ENCODE measurements around the gene CNOT11. TPM values are rescaled to one million over a fixed set of nuclear protein-coding genes. Genes with fewer than 3 reads are reported as not detected.

The CNOT11 gene
- total and polyA plus RNA-seq, 2 of the 8 experiments (the other 6 are each of a cell fraction or from before 2014, with no cell fraction given), result 41.5 to 54.6 TPM

- H3K4me2 ChIP-seq (ENCODE audit: insufficient read depth in 1 of 2, low read depth in 2 of 2, low read length in 2 of 2), result no peak overlapping the region
- no peaks in the 10 kb centered on the region for H3K4me1 ChIP-seq (replicated peaks in 1 of 4; ENCODE audit: control insufficient read depth in 3 of 4, insufficient read depth in 4 of 4, low read length in 3 of 4)
- H2BK20ac ChIP-seq (ENCODE audit: low read length), result no peak overlapping the region
- no peak overlapping the region for H4K91ac ChIP-seq (replicated peaks; ENCODE audit: insufficient read length, low read length)
- no peak overlapping the region for H2BK12ac ChIP-seq (ENCODE audit: low read depth, low read length)
- H3K4ac ChIP-seq (replicated peaks; ENCODE audit: insufficient read length, low read depth, low read length), result no peak overlapping the region
- no peak overlapping the region for H3K27ac ChIP-seq (ENCODE audit: low read depth, low read length)
- FAIRE-seq, result no peak
- no peak overlapping the region for H2BK15ac ChIP-seq (ENCODE audit: low read length)
- H3K36me3 ChIP-seq (ENCODE audit: control insufficient read depth in 2 of 4, insufficient read depth in 4 of 4, low read length in 3 of 4), result no peaks in the 10 kb centered on the region
- POLR2A ChIA-PET (ENCODE audit: partially characterized antibody), result interaction anchor here (1.2 kb wide), 1 partner anchor 9 kb away, joined by 5 read pairs; the partner anchor contains the start of gene RNF149
- H2AFZ ChIP-seq (ENCODE audit: low read length), result no peak overlapping the region
- TF ChIP-seq EZH2 (IDR thresholded peaks at IDR 0.05; ENCODE audit: low read depth, low read length, severe bottlenecking), result no peak
- no peak for TF ChIP-seq YY1 (IDR thresholded peaks at IDR 0.05; ENCODE audit: low read depth, low read length)
- TF ChIP-seq EGR1 (IDR thresholded peaks at IDR 0.05; ENCODE audit: borderline replicate concordance, low read depth, low read length), result no peak
- no peak for TF ChIP-seq NRF1 (IDR thresholded peaks at IDR 0.05; ENCODE audit: low read depth, low read length)
- TF ChIP-seq SIRT6 (IDR thresholded peaks at IDR 0.05; ENCODE audit: low read length), result no peak
- TF ChIP-seq SIN3A (conservative IDR thresholded peaks at IDR 0.05 in 1 of 2, IDR thresholded peaks at IDR 0.05 in 1 of 2; ENCODE audit: low read depth in 1 of 2, low read length in 2 of 2), result no peak
- peaks cover 0 to 84% of the 10 kb centered on the region in 2 experiments; a peak in 3 of 4 replicates for H3K79me2 ChIP-seq (ENCODE audit: control insufficient read depth in 1 of 2, insufficient read depth in 2 of 2, low read length in 2 of 2)
- H4K5ac ChIP-seq (ENCODE audit: insufficient read length, low read depth, low read length), result no peak overlapping the region
- no peak overlapping the region for H3K14ac ChIP-seq (ENCODE audit: insufficient read length)
- no peak overlapping the region for H3K18ac ChIP-seq (ENCODE audit: extremely low read depth, low read length)
- H3K56ac ChIP-seq (replicated peaks; ENCODE audit: insufficient read length, low read depth, low read length), result no peak overlapping the region
- CTCF ChIA-PET (ENCODE audit: partially characterized antibody), result interaction anchor here (0.9 to 2.0 kb wide), 4 partner anchors 27 to 119 kb away, joined by 3 to 4 read pairs (median 4); partner anchors contain the start of gene CREG2
- H2BK120ac ChIP-seq (replicated peaks; ENCODE audit: low read depth, low read length), result no peak overlapping the region
- no peak overlapping the region for H4K8ac ChIP-seq (ENCODE audit: extremely low read depth, insufficient read depth, low read length)
- H3K9ac ChIP-seq (replicated peaks in 1 of 4; ENCODE audit: extremely low read depth in 1 of 4, low read depth in 3 of 4, low read length in 3 of 4), result no peak overlapping the region
- no peak overlapping the region for H2AK5ac ChIP-seq (ENCODE audit: low read depth, low read length)
- no peaks in the 10 kb centered on the region for H3K23me2 ChIP-seq (ENCODE audit: low read depth, low read length)
- H3K4me3 ChIP-seq (ENCODE audit: extremely low read depth in 1 of 4, insufficient read depth in 2 of 4, low read depth in 3 of 4, low read length in 4 of 4), result no peak overlapping the region
- H4K20me1 ChIP-seq (replicated peaks in 1 of 2; ENCODE audit: control insufficient read depth in 1 of 2, insufficient read depth in 2 of 2, low read length in 2 of 2), result peaks cover 2 to 15% of the 10 kb centered on the region in 2 experiments
- no peak overlapping the region for H3K23ac ChIP-seq (ENCODE audit: insufficient read length)
- DNase-seq (ENCODE audit: low read depth in 1 of 2, low spot score in 2 of 2), result no peak
- peaks cover 11% of the 10 kb centered on the region for H3K79me1 ChIP-seq (ENCODE audit: low read depth, low read length)
- no peaks in the 10 kb centered on the region for H3K9me3 ChIP-seq (ENCODE audit: insufficient read depth in 2 of 2, low read depth in 1 of 2, low read length in 1 of 2)
- 100% methylated on average over 1 of the region's 1 CpG; no CpG with 5 or more reads in 1 of the 2 experiments for WGBS, 2 experiments (ENCODE audit: extremely low coverage in 1 of 2, insufficient coverage in 1 of 2, insufficient read length in 1 of 2, insufficient replicate concordance in 2 of 2, low coverage in 1 of 2, low lambda C conversion rate in 2 of 2, missing lambda C conversion rate in 1 of 2)
- H2BK5ac ChIP-seq (ENCODE audit: low read depth, low read length), result no peak overlapping the region
- no peaks in the 10 kb centered on the region for H3K27me3 ChIP-seq (replicated peaks in 1 of 4; ENCODE audit: control insufficient read depth in 3 of 4, extremely low read depth in 1 of 4, insufficient read depth in 3 of 4, low read length in 3 of 4)
These were observed 47.5 kb downstream of the CNOT11 start for GRCh38 chr2:101300164-101300563.
